NB4 (cell line): ENCODE measurements around the gene ZNF132.

Experiments used
- CTCF ChIP-seq: IDR thresholded peaks from one replicate; pipeline ENCODE4 v1.5.1; 2012; ENCODE audit warnings: low read depth, low read length
- POLR2A ChIP-seq: IDR thresholded peaks from 2 replicates; pipeline ENCODE4 v1.6.1; 2011; ENCODE audit warnings: mild to moderate bottlenecking; ENCODE audit not compliant: insufficient read length; ENCODE audit errors: extremely low read depth

GRCh38 chr19:58475714-58476497, 36.0 kb upstream of the ZNF132 start, which contains the start of gene ZNF446:
- TF ChIP-seq CTCF (no peak), POLR2A (peak; percentile 50)
